GM12878 (cell line): Measurements from ENCODE around the gene CDH4.

Source experiments
- CBFB ChIP-seq: IDR thresholded peaks from 2 replicates; pipeline ENCODE4 v1.6.1; 2016; ENCODE audit warnings: antibody characterized with exemption, low read depth
- CEBPB ChIP-seq, 2 experiments: fragments of 150-350 bp in 1 of 2; IDR thresholded peaks; 2 replicates each; pipeline ENCODE4 v1.6.1; 2012 to 2014; ENCODE audit warnings: low read depth in 2 of 2, low read length in 2 of 2, borderline replicate concordance in 1 of 2, inconsistent platforms in 1 of 2
- DPF2 ChIP-seq: fragments of 450-650 bp; IDR thresholded peaks from 2 replicates; pipeline ENCODE4 v1.6.1; 2017; ENCODE audit warnings: mild to moderate bottlenecking
- IKZF1 ChIP-seq: fragments of 450-650 bp; conservative IDR thresholded peaks from 2 replicates; pipeline ENCODE4 v1.6.1; 2017; ENCODE audit warnings: antibody characterized with exemption, mild to moderate bottlenecking
- MEF2A ChIP-seq: IDR thresholded peaks from 2 replicates; pipeline ENCODE4 v1.6.1; 2011; ENCODE audit warnings: low read depth, mild to moderate bottlenecking, low read length, moderate library complexity; ENCODE audit not compliant: insufficient read depth
- POLR2A ChIP-seq: IDR thresholded peaks from 2 replicates; pipeline ENCODE4 v1.6.1; 2011; ENCODE audit warnings: low read depth, mild to moderate bottlenecking, low read length
- POLR2AphosphoS5 ChIP-seq: IDR thresholded peaks from 2 replicates; pipeline ENCODE4 v1.6.1; 2011; ENCODE audit warnings: mild to moderate bottlenecking, low read length, inconsistent platforms
- SIN3A ChIP-seq: IDR thresholded peaks from 2 replicates; pipeline ENCODE4 v1.6.1; 2012; ENCODE audit warnings: low read depth, low read length, improper control_type of control experiment
- ZNF384 ChIP-seq: IDR thresholded peaks from 2 replicates; pipeline ENCODE4 v1.6.1; 2012; ENCODE audit warnings: low read depth, mild to moderate bottlenecking, low read length, improper control_type of control experiment, borderline replicate concordance
- TF ChIP-seq, protein P1 (sequence below), 3 experiments: IDR thresholded peaks in 2 of 3; conservative IDR thresholded peaks in 1 of 3; 2 replicates each; pipeline ENCODE4 v1.5.1; 2011; ENCODE audit warnings: low read depth in 3 of 3, low read length in 3 of 3, mild to moderate bottlenecking in 3 of 3, control low read depth in 2 of 3, moderate library complexity in 2 of 3, inconsistent platforms in 1 of 3, mixed read lengths in 1 of 3; ENCODE audit not compliant: control insufficient read depth in 2 of 3, insufficient read depth in 1 of 3; ENCODE audit errors: extremely low read depth in 1 of 3
- TF ChIP-seq, protein P2 (sequence below): fragments of 450-650 bp; IDR thresholded peaks from 2 replicates; pipeline ENCODE4 v1.6.1; 2016; ENCODE audit warnings: mild to moderate bottlenecking, moderate library complexity, borderline replicate concordance
- TF ChIP-seq, protein P3 (sequence below): IDR thresholded peaks from 2 replicates; pipeline ENCODE4 v1.6.1; 2012; ENCODE audit warnings: mild to moderate bottlenecking, low read depth, low read length

DNA sequence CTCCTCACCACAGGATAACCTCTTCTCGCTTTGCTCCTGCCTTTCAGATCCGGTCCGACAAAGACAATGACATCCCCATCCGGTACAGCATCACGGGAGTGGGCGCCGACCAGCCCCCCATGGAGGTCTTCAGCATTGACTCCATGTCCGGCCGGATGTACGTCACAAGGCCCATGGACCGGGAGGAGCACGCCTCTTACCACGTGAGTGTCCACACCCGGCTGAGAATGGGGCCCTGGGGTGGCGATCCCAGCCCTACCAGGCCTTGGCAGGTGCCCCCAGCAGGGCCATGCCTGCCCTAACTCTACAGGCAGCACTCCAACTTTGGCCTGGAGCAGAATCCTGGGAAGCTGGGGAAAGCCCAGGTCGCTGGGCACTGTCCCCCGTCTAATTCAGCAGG lies 592.6 kb downstream of the CDH4 start:
- TF ChIP-seq POLR2A (no peak), CBFB (no peak), SIN3A (no peak), POLR2AphosphoS5 (no peak), ZNF384 (no peak), MEF2A (no peak), IKZF1 (no peak), CEBPB (IDR thresholded peaks at IDR 0.05; ENCODE audit: borderline replicate concordance in 1 of 2, low read depth in 2 of 2, low read length in 2 of 2) (no peak), DPF2 (no peak)
- TF ChIP-seq, protein P1, sequence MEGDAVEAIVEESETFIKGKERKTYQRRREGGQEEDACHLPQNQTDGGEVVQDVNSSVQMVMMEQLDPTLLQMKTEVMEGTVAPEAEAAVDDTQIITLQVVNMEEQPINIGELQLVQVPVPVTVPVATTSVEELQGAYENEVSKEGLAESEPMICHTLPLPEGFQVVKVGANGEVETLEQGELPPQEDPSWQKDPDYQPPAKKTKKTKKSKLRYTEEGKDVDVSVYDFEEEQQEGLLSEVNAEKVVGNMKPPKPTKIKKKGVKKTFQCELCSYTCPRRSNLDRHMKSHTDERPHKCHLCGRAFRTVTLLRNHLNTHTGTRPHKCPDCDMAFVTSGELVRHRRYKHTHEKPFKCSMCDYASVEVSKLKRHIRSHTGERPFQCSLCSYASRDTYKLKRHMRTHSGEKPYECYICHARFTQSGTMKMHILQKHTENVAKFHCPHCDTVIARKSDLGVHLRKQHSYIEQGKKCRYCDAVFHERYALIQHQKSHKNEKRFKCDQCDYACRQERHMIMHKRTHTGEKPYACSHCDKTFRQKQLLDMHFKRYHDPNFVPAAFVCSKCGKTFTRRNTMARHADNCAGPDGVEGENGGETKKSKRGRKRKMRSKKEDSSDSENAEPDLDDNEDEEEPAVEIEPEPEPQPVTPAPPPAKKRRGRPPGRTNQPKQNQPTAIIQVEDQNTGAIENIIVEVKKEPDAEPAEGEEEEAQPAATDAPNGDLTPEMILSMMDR (IDR thresholded peaks at IDR 0.05 in 2 of 3, conservative IDR thresholded peaks at IDR 0.05 in 1 of 3; ENCODE audit: control insufficient read depth in 2 of 3, extremely low read depth in 1 of 3, insufficient read depth in 1 of 3, low read depth in 3 of 3, low read length in 3 of 3): no peak
- TF ChIP-seq, protein P2, sequence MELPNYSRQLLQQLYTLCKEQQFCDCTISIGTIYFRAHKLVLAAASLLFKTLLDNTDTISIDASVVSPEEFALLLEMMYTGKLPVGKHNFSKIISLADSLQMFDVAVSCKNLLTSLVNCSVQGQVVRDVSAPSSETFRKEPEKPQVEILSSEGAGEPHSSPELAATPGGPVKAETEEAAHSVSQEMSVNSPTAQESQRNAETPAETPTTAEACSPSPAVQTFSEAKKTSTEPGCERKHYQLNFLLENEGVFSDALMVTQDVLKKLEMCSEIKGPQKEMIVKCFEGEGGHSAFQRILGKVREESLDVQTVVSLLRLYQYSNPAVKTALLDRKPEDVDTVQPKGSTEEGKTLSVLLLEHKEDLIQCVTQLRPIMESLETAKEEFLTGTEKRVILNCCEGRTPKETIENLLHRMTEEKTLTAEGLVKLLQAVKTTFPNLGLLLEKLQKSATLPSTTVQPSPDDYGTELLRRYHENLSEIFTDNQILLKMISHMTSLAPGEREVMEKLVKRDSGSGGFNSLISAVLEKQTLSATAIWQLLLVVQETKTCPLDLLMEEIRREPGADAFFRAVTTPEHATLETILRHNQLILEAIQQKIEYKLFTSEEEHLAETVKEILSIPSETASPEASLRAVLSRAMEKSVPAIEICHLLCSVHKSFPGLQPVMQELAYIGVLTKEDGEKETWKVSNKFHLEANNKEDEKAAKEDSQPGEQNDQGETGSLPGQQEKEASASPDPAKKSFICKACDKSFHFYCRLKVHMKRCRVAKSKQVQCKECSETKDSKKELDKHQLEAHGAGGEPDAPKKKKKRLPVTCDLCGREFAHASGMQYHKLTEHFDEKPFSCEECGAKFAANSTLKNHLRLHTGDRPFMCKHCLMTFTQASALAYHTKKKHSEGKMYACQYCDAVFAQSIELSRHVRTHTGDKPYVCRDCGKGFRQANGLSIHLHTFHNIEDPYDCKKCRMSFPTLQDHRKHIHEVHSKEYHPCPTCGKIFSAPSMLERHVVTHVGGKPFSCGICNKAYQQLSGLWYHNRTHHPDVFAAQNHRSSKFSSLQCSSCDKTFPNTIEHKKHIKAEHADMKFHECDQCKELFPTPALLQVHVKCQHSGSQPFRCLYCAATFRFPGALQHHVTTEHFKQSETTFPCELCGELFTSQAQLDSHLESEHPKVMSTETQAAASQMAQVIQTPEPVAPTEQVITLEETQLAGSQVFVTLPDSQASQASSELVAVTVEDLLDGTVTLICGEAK: no peak
- TF ChIP-seq, protein P3, sequence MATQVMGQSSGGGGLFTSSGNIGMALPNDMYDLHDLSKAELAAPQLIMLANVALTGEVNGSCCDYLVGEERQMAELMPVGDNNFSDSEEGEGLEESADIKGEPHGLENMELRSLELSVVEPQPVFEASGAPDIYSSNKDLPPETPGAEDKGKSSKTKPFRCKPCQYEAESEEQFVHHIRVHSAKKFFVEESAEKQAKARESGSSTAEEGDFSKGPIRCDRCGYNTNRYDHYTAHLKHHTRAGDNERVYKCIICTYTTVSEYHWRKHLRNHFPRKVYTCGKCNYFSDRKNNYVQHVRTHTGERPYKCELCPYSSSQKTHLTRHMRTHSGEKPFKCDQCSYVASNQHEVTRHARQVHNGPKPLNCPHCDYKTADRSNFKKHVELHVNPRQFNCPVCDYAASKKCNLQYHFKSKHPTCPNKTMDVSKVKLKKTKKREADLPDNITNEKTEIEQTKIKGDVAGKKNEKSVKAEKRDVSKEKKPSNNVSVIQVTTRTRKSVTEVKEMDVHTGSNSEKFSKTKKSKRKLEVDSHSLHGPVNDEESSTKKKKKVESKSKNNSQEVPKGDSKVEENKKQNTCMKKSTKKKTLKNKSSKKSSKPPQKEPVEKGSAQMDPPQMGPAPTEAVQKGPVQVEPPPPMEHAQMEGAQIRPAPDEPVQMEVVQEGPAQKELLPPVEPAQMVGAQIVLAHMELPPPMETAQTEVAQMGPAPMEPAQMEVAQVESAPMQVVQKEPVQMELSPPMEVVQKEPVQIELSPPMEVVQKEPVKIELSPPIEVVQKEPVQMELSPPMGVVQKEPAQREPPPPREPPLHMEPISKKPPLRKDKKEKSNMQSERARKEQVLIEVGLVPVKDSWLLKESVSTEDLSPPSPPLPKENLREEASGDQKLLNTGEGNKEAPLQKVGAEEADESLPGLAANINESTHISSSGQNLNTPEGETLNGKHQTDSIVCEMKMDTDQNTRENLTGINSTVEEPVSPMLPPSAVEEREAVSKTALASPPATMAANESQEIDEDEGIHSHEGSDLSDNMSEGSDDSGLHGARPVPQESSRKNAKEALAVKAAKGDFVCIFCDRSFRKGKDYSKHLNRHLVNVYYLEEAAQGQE: no peak
